Common myeloid progenitor, CD34-positive (primary cell): ENCODE data around the gene PARP12.

Experiments used
- CTCF ChIA-PET: fragments of 350-600 bp; sonication (Branson Sonifier 250); formaldehyde crosslinking; loops from one replicate; lab custom pipeline; 2021; ENCODE audit warnings: antibody characterized with exemption; lab: Charles Lee
- POLR2A ChIA-PET: fragments of 350-600 bp; sonication (Branson Sonifier 250); formaldehyde crosslinking; loops from one replicate; lab custom pipeline; 2021; ENCODE audit warnings: antibody characterized with exemption; lab: Charles Lee
- DNase-seq, 3 donors: peaks; one replicate each; pipeline versions ENCODE4 v3.0.0 to v3.0.0-alpha.2; 2013
- H3K27ac ChIP-seq, 2 experiments: 1 replicate in 1 of 2; 2 replicates in 1 of 2; pipeline ENCODE4 v1.7.0; 2013; ENCODE audit warnings: inconsistent platforms in 2 of 2, low read length in 2 of 2, mild to moderate bottlenecking in 2 of 2, low read depth in 1 of 2, moderate library complexity in 1 of 2; ENCODE audit not compliant: severe bottlenecking in 2 of 2, insufficient read depth in 1 of 2, poor library complexity in 1 of 2
- H3K27me3 ChIP-seq, 5 experiments: replicated peaks in 2 of 5; 1 replicate in 3 of 5; 2 replicates in 2 of 5; pipeline versions ENCODE4 v1.6.1 to v1.7.0; 2013; ENCODE audit warnings: low read length in 4 of 5, mild to moderate bottlenecking in 2 of 5, moderate library complexity in 2 of 5, inconsistent platforms in 1 of 5; ENCODE audit not compliant: insufficient read depth in 5 of 5, control insufficient read depth in 4 of 5
- H3K36me3 ChIP-seq, 4 experiments: 1 replicate in 2 of 4; 2 replicates in 2 of 4; pipeline versions ENCODE4 v1.6.1 to v1.7.0; 2013; ENCODE audit warnings: low read length in 3 of 4, control low read depth in 1 of 4, mild to moderate bottlenecking in 1 of 4; ENCODE audit not compliant: control insufficient read depth in 4 of 4, insufficient read depth in 4 of 4
- H3K4me1 ChIP-seq, 4 experiments: 1 replicate in 3 of 4; 2 replicates in 1 of 4; pipeline versions ENCODE4 v1.6.1 to v1.7.1; 2013; ENCODE audit warnings: low read length in 3 of 4, mild to moderate bottlenecking in 3 of 4, control low read depth in 1 of 4, inconsistent platforms in 1 of 4, moderate library complexity in 1 of 4; ENCODE audit not compliant: control insufficient read depth in 4 of 4, insufficient read depth in 4 of 4; ENCODE audit errors: control extremely low read depth in 1 of 4
- H3K4me3 ChIP-seq, 7 experiments: 1 replicate in 4 of 7; 2 replicates in 3 of 7; pipeline versions ENCODE4 v1.5.1 to v1.7.0; 2013; ENCODE audit warnings: mild to moderate bottlenecking in 7 of 7, low read length in 6 of 7, moderate library complexity in 6 of 7, inconsistent platforms in 2 of 7, low read depth in 2 of 7, control low read depth in 1 of 7; ENCODE audit not compliant: insufficient read depth in 4 of 7, control insufficient read depth in 1 of 7; ENCODE audit errors: extremely low read depth in 1 of 7
- H3K9me3 ChIP-seq, 5 experiments: 1 replicate in 4 of 5; 2 replicates in 1 of 5; pipeline versions ENCODE4 v1.6.1 to v1.7.1; 2013; ENCODE audit warnings: low read length in 4 of 5, mild to moderate bottlenecking in 2 of 5, inconsistent platforms in 1 of 5, low read depth in 1 of 5, moderate library complexity in 1 of 5; ENCODE audit not compliant: control insufficient read depth in 4 of 5, insufficient read depth in 2 of 5; ENCODE audit errors: control extremely low read depth in 1 of 5
- WGBS: methylation state at CpG from one replicate; pipeline ENCODE4 v1.1.5; 2013; ENCODE audit not compliant: insufficient coverage; 5-methylcytosine and 5-hydroxymethylcytosine counted together

PARP12 gene

DNA sequence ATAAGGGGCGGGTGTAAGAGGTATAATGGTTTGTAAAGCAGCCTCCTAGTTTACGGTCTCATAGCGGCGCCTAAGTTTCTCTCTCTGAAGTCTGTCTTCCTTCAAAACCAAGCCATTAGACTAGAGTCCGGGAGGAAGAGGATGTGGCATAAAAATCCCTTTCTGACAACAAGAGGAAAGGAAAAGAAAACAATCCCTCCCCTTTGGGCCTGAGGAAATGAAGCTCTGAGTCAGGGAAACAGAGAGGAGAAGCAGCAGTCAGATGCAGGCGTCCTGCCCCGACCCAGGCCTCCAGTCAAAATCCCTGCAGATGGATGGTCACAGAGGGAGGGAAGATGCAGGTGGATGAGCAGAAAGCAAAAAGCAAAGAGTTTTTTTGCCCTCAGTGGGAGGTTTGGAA lies 23.7 kb downstream of the PARP12 start:
- 98% methylated on average over 5 of the region's 7 CpGs for whole genome bisulfite sequencing
- H3K27me3 ChIP-seq = no peaks in the 10 kb centered on the region
- CTCF ChIA-PET = no interaction called here
- POLR2A ChIA-PET = no interaction called here
- no peak overlapping the region for H3K4me3 ChIP-seq
- peaks cover 0 to 16% (median 10%) of the 10 kb centered on the region in 4 experiments for H3K4me1 ChIP-seq
- no peaks in the 10 kb centered on the region for H3K9me3 ChIP-seq
- H3K27ac ChIP-seq = no peak overlapping the region
- DNase-seq = no peak
- H3K36me3 ChIP-seq = peaks cover 7 to 47% (median 22%) of the 10 kb centered on the region in 4 experiments

DNA sequence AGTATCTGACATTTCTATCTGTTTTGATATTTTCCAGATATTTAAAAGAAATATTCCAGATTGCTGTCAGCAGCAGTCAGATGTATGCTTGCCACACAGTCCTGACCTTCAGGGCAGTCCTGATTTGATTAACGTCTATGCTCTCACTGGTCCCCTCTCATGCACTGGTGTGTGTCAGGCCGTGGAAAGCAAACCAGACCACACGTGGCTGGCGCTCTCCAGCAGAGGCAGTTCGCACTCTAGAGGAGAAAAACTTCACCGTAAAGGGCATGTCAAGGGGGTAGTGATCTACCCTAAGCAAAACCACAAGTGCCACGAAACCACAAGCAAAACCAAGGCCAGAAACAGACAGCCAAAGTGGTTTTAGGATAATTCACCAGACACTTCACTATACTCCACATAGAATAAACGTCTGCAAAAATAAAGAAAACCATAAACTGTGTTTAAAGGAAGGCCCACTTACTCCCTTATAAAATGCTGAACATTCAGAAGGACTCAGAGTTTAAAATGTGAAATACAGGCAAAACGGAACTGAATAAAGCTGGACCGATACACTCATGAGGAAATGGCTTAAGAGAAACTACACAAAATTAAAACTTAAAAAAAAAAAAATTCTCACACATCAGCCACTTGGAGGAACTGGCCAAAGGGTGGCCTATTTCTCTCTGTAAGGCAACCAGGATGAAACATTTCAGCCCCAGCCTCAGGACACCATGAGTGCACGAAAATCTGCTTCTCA lies 26.4 kb downstream of the PARP12 start:
- Histone ChIP-seq H3K27ac (no peak overlapping the region), H3K4me1 (peaks cover 0 to 12% (median 8%) of the 10 kb centered on the region in 4 experiments), H3K27me3 (no peaks in the 10 kb centered on the region), H3K4me3 (no peak overlapping the region), H3K36me3 (peaks cover 7 to 50% (median 25%) of the 10 kb centered on the region in 4 experiments), H3K9me3 (no peaks in the 10 kb centered on the region)
- ChIA-PET CTCF (no interaction called here), POLR2A (no interaction called here)
- DNase-seq = peak; percentile 31 to 64 (median 62)
- WGBS = 24% methylated on average over 7 of the region's 11 CpGs

DNA sequence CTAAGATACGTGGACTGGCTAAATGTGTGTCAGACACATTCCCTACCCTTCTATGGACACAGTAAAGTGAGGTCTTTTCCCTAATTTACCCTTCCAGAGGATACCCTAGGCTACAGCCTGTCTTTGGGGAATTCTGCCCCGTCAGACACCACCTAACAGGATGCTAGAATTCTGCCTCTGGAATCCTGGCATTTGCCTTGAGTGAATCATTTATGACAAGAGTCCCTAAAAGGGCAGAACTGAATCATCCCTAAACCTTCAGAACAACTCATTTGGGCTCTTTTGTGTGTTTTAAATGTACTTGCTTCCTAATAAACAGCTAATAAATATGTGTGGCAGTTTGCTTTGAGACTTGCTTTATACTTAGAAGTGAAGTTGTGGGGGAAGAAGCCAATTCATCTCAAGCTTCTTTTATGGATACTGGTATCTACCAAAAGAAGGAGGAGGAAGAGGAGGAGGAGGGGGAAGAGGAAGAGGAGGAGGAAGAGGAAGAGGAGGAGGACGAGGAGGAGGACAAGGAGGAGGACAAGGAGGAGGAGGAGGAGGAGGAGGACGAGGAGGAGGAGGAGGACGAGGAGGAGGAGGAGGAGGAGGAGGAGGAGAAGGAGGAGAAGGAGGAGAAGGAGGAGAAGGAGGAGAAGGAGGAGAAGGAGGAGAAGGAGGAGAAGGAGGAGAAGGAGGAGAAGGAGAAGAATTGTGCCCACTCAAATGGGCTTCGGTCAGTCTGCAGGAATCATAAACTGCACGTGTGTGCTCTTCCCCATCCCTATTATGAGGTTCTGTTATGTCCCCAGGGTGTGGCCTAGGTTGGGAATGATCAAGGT lies 27.1 kb downstream of the PARP12 start:
- Histone ChIP-seq H3K9me3 (no peaks in the 10 kb centered on the region), H3K4me1 (peaks cover 0 to 12% (median 8%) of the 10 kb centered on the region in 4 experiments), H3K27me3 (no peaks in the 10 kb centered on the region), H3K27ac (no peak overlapping the region), H3K4me3 (no peak overlapping the region), H3K36me3 (peaks cover 7 to 47% (median 25%) of the 10 kb centered on the region in 4 experiments)
- WGBS = 94% methylated on average over 3 of the region's 7 CpGs
- DNase-seq = no peak
- ChIA-PET CTCF (interaction anchor here (0.7 kb wide), 1 partner anchor 146 kb away, joined by 3 read pairs; no protein-coding TSS in a partner anchor), POLR2A (no interaction called here)

DNA sequence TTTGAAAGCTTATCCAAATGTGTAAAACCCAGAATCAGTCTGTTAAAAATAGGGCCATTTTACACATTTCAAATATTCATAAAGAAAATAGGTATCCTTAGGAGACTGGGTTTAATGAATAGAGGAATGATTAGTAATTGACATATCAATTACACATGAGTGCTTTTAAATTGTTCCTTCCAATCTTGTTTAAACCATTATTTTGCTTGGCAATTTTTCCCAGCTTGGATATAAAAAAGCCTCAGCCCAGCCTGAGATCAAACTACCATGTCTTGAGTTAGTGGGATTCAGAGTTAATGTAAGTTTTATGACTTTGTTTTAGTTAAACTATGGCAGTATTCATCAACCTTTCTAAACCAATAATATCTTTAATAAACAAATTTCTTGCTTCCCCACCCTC lies 28.3 kb downstream of the PARP12 start:
- ChIA-PET CTCF (no interaction called here), POLR2A (no interaction called here)
- H3K9me3 ChIP-seq = no peaks in the 10 kb centered on the region
- H3K27ac ChIP-seq = no peak overlapping the region
- no peak overlapping the region for H3K4me3 ChIP-seq
- DNase-seq = no peak
- H3K27me3 ChIP-seq = no peaks in the 10 kb centered on the region
- H3K4me1 ChIP-seq = peaks cover 0 to 12% (median 8%) of the 10 kb centered on the region in 4 experiments
- peaks cover 5 to 38% (median 24%) of the 10 kb centered on the region in 4 experiments for H3K36me3 ChIP-seq

DNA sequence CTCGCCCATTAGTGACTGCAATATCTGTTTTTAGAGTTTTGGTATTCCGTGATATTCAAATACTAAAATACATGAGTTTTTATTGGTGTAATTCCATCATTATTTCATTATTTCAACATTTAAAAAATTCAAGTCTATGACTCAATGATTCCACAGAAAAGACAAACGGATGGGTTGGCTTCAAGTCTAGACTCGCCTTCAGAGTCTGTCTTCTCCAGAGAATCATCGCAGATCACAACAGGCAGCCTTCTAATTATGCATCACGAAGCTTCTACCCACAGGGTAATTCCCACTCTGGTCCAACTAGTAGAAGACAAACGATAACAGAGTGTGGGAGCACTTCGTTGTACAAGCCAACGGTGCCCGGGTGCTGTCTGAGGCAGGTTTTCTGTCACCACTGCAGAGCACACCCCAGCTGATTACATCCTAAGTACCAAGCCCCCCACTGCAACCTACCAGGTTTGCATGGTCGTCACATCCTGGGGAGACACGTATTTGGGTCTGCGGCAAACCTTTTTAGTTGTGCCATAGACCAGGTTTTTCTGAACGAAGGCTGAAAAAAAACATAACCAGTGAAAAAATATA lies 28.9 kb downstream of the PARP12 start:
- Histone ChIP-seq H3K27me3 (no peaks in the 10 kb centered on the region), H3K4me1 (peaks cover 0 to 12% (median 8%) of the 10 kb centered on the region in 4 experiments), H3K27ac (no peak overlapping the region), H3K36me3 (peaks cover 4 to 33% (median 22%) of the 10 kb centered on the region in 4 experiments), H3K4me3 (no peak overlapping the region), H3K9me3 (no peaks in the 10 kb centered on the region)
- 84% methylated on average over 6 of the region's 14 CpGs for WGBS
- DNase-seq = no peak
- ChIA-PET POLR2A (no interaction called here), CTCF (no interaction called here)

DNA sequence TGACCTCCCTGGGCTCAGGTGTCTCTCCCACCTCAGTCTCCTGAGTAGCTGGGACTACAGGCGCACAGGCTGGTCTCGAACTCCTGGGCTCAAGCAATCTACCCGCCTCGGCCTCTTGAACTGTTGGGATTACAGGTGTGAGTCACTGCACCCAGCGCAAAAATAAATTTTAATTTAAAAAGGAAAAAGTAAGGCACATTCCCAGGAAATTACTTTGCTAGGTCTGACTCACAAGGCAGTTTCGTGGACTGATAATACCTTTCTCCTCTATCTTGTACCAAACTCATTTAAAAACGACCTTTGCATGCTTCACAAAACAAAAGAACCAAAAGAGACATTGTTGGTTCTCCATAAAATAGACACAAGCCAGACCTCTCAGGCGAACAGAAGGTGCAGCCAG lies 29.7 kb downstream of the PARP12 start:
- POLR2A ChIA-PET = no interaction called here
- Histone ChIP-seq H3K27ac (no peak overlapping the region), H3K4me3 (no peak overlapping the region), H3K36me3 (peaks cover 3 to 29% (median 22%) of the 10 kb centered on the region in 4 experiments), H3K9me3 (no peaks in the 10 kb centered on the region), H3K27me3 (no peaks in the 10 kb centered on the region), H3K4me1 (peaks cover 0 to 12% (median 8%) of the 10 kb centered on the region in 4 experiments)
- DNase-seq = no peak
- CTCF ChIA-PET = no interaction called here
- 100% methylated on average over 4 of the region's 8 CpGs for WGBS
